Smooth muscle cell (in vitro differentiated cells): ENCODE results near the gene ACADM. TPM values are rescaled to one million over a fixed set of nuclear protein-coding genes. Genes with fewer than 3 reads are reported as not detected.

Source experiments
- DNase-seq: peaks from one replicate; lab custom pipeline; 2025; ENCODE audit not compliant: unreplicated experiment; lab: John Stamatoyannopoulos, UW
- H2AFZ ChIP-seq: fragments of 200-600 bp; sonication (generic); 2 replicates; pipeline ENCODE4 v1.6.0; 2016; ENCODE audit warnings: antibody characterized with exemption, low read depth, mild to moderate bottlenecking
- H3F3A ChIP-seq: fragments of 200-600 bp; sonication (generic); 2 replicates; pipeline ENCODE4 v1.6.0; 2017; ENCODE audit warnings: antibody characterized with exemption, low read depth
- H3K27ac ChIP-seq: fragments of 200-600 bp; sonication (generic); 2 replicates; pipeline ENCODE4 v1.5.1; 2016; ENCODE audit warnings: low read depth, mild to moderate bottlenecking
- H3K27me3 ChIP-seq: fragments of 200-600 bp; sonication (generic); 2 replicates; pipeline ENCODE4 v1.6.1; 2016; ENCODE audit warnings: low read depth, mild to moderate bottlenecking
- H3K36me3 ChIP-seq: fragments of 200-600 bp; sonication (generic); 2 replicates; pipeline ENCODE4 v1.5.1; 2016; ENCODE audit warnings: low read depth
- H3K4me1 ChIP-seq: fragments of 200-600 bp; sonication (generic); 2 replicates; pipeline ENCODE4 v1.5.1; 2016; ENCODE audit warnings: low read depth
- H3K4me2 ChIP-seq: fragments of 200-600 bp; sonication (generic); 2 replicates; pipeline ENCODE4 v1.6.0; 2016; ENCODE audit warnings: mild to moderate bottlenecking
- H3K4me3 ChIP-seq: fragments of 200-600 bp; sonication (generic); 2 replicates; pipeline ENCODE4 v1.5.1; 2016; ENCODE audit warnings: mild to moderate bottlenecking
- H3K79me2 ChIP-seq: fragments of 200-600 bp; sonication (generic); 2 replicates; pipeline ENCODE4 v1.6.0; 2016; ENCODE audit warnings: low read depth, mild to moderate bottlenecking
- H3K9ac ChIP-seq: fragments of 200-600 bp; sonication (generic); 2 replicates; pipeline ENCODE4 v1.6.0; 2016; ENCODE audit warnings: low read depth
- H3K9me3 ChIP-seq: fragments of 200-600 bp; sonication (generic); replicated peaks from 2 replicates; pipeline ENCODE4 v1.5.1; 2016; ENCODE audit warnings: low read depth
- H4K20me1 ChIP-seq: fragments of 200-600 bp; sonication (generic); 2 replicates; pipeline ENCODE4 v1.6.0; 2016; ENCODE audit warnings: low read depth
- WGBS: methylation state at CpG from one replicate; pipeline ENCODE4 v1.1.7; 2016; ENCODE audit warnings: low lambda C conversion rate; 5-methylcytosine and 5-hydroxymethylcytosine counted together
- polyA plus RNA-seq: library from polyadenylated mRNA; unstranded; fragments of >200 nt; fragmentation: Nextera tagmentation; extraction: Ambion mirVana; gene quantifications from 2 replicates; pipeline ENCODE4 v1.2.1, GENCODE V29; 2016
- total RNA-seq: library from RNA; depleted of rRNA; stranded (reverse); fragments of >200 nt; gene quantifications from 2 replicates; pipeline ENCODE4 v1.2.3, GENCODE V29; 2014
- TF ChIP-seq, protein P1 (sequence below): fragments of 200-600 bp; sonication (generic); IDR thresholded peaks from 2 replicates; pipeline ENCODE4 v1.5.1; 2017; ENCODE audit warnings: borderline replicate concordance, mild to moderate bottlenecking, antibody characterized with exemption; ENCODE audit not compliant: insufficient read depth, poor library complexity, severe bottlenecking

ACADM gene
- total and polyA plus RNA-seq, 2 experiments from 2014 or later: 20.5 to 28.6 TPM

DNA sequence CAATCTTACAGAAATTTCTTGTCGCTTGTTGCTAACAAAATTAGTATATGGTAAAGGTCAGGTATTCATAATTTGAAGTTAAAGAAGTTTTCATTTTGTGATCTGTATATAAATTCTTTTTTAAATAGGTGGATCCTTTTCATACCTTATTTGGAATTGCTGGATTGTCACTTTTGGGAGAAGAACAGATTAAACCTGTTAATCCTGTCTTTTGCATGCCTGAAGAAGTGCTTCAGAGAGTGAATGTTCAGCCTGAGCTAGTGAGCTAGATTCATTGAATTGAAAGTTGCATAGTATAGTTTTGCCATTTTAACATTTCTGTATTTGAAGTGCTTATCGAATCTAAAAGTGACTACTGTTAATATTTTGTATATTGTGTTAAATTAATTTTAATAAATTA lies 69.9 kb downstream of the ACADM start:
- H3F3A ChIP-seq: peaks cover 44% of the 10 kb centered on the region
- no peak overlapping the region for H3K27ac ChIP-seq
- H3K79me2 ChIP-seq: peaks cover 28% of the 10 kb centered on the region
- H4K20me1 ChIP-seq: peaks cover 67% of the 10 kb centered on the region
- H3K4me1 ChIP-seq: peaks cover 4% of the 10 kb centered on the region
- no peak overlapping the region for H3K4me3 ChIP-seq
- no peak overlapping the region for H3K9ac ChIP-seq
- no peak overlapping the region for H2AFZ ChIP-seq
- H3K4me2 ChIP-seq: no peak overlapping the region
- H3K9me3 ChIP-seq: no peaks in the 10 kb centered on the region
- WGBS: 97% methylated on average over 2 of the region's 2 CpGs
- DNase-seq: no peak
- H3K27me3 ChIP-seq: no peaks in the 10 kb centered on the region
- TF ChIP-seq, protein P1, sequence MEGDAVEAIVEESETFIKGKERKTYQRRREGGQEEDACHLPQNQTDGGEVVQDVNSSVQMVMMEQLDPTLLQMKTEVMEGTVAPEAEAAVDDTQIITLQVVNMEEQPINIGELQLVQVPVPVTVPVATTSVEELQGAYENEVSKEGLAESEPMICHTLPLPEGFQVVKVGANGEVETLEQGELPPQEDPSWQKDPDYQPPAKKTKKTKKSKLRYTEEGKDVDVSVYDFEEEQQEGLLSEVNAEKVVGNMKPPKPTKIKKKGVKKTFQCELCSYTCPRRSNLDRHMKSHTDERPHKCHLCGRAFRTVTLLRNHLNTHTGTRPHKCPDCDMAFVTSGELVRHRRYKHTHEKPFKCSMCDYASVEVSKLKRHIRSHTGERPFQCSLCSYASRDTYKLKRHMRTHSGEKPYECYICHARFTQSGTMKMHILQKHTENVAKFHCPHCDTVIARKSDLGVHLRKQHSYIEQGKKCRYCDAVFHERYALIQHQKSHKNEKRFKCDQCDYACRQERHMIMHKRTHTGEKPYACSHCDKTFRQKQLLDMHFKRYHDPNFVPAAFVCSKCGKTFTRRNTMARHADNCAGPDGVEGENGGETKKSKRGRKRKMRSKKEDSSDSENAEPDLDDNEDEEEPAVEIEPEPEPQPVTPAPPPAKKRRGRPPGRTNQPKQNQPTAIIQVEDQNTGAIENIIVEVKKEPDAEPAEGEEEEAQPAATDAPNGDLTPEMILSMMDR: no peak
- H3K36me3 ChIP-seq: peaks cover 22% of the 10 kb centered on the region

DNA sequence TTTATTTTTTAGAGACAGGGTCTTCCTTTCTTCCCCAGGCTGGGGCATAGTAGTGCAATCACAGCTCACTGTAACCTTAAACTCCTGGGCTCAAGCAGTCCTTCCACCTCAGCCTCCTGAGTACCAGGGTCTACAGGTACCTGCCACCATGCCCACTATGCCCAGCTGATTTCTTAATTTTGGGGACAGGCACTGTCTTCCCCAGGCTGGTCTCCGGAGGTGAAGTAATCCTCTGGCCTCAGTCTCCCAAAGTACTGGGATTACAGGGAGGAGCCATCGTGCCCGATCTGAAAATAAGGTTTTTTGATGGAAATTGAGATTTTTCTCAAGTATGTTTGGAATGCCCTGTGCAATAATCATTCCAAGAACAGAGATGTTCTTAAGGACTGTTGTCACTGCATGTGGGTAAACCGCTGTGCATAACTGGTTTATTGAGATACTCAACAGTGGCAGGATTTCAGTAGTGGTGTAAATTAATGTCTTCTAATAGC lies 71.2 kb downstream of the ACADM start:
- Histone ChIP-seq H3K27ac (no peak overlapping the region), H3K79me2 (peaks cover 14% of the 10 kb centered on the region), H3K4me2 (no peak overlapping the region), H3K4me3 (no peak overlapping the region), H3K27me3 (no peaks in the 10 kb centered on the region), H3K9ac (no peak overlapping the region), H3K9me3 (no peaks in the 10 kb centered on the region), H3F3A (peaks cover 44% of the 10 kb centered on the region), H4K20me1 (peaks cover 53% of the 10 kb centered on the region), H3K36me3 (peaks cover 21% of the 10 kb centered on the region), H3K4me1 (no peaks in the 10 kb centered on the region), H2AFZ (no peak overlapping the region)
- 94% methylated on average over 4 of the region's 4 CpGs for WGBS
- TF ChIP-seq, protein P1: no peak
- DNase-seq: no peak

DNA sequence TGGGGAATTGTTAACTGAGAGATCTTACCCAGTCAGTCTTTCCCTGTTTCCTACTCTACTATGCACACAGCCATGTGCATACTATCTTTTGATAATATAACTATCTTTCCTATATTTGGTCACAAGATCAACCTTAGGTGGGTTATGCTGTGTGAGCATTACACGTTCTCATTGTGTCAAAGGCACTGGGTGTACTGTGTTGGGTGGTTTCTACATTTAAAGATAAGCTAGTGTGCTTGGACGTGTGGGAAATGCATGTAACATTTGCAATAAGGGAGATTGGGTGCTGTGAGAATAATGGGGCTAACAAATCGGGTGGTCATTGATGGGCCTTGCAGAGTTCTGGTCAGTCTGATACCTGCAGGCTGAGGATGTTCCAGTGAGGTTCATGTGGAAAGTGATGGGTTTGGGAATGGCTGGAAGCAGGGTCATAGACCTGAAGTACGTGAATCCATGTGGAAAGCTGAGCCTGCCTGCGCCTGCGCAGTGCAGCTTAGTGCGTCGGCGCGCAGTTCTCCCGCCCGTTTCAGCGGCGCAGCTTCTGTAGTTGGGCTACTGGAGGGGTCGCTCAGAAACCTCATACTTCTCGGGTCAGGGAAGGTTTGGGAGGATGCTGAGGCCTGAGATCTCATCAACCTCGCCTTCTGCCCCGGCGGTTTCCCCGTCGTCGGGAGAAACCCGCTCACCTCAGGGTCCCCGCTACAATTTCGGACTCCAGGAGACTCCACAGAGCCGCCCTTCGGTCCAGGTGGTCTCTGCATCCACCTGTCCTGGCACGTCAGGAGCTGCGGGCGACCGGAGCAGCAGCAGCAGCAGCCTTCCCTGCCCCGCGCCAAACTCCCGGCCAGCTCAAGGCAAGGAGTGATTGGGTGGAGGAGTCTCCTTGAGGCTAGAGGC lies 72.1 kb downstream of the ACADM start, which contains the start of gene MSH4:
Gene MSH4 (plus strand): TSS at position 507 of the 897 bp plus-strand sequence. CDS start 104 bp downstream, at position 611.
- Histone ChIP-seq H3F3A (peaks cover 36% of the 10 kb centered on the region), H3K79me2 (peaks cover 6% of the 10 kb centered on the region), H3K4me2 (no peak within 1 kb of the TSS), H4K20me1 (peaks cover 44% of the 10 kb centered on the region), H3K36me3 (peaks cover 14% of the 10 kb centered on the region), H3K27me3 (no peaks in the 10 kb centered on the region), H3K4me3 (no peak within 1 kb of the TSS), H3K9ac (no peak within 1 kb of the TSS), H3K27ac (no peak within 1 kb of the TSS), H3K4me1 (no peaks in the 10 kb centered on the region), H3K9me3 (no peaks in the 10 kb centered on the region), H2AFZ (no peak within 1 kb of the TSS)
- 92% methylated on average over 34 of the region's 34 CpGs for WGBS
- no peak for DNase-seq
- TF ChIP-seq, protein P1: no peak
